A673 (cell line): ENCODE data around the gene ARHGAP8. TPM values are rescaled to one million over a fixed set of nuclear protein-coding genes. Genes with fewer than 3 reads are reported as not detected.
"Not testable (repeated sequence)": the region's sequence is repeated elsewhere in the genome, so short reads cannot be mapped to it uniquely, and the experiment has no call there.

ENCODE experiments used
- BruUV-seq: library from RNA; stranded (reverse); fragments of 400-500 nt; replicated peaks from 2 replicates; lab custom pipeline; 2021; lab: Mats Ljungman, UMichigan
- CTCF ChIA-PET: fragments of 300-600 bp; sonication (Branson Sonifier 250); formaldehyde crosslinking; loops from one replicate; lab custom pipeline; 2022; ENCODE audit warnings: antibody characterized with exemption; lab: Charles Lee
- POLR2A ChIA-PET: fragments of 300-600 bp; sonication (Branson Sonifier 250); formaldehyde crosslinking; loops from one replicate; lab custom pipeline; 2022; ENCODE audit warnings: antibody characterized with exemption; ENCODE audit not compliant: low non-redundant PET; lab: Charles Lee
- DNase-seq: peaks from one replicate; pipeline ENCODE4 v3.0.0-alpha.2; 2015; ENCODE audit warnings: low spot score
- H3K27ac ChIP-seq: fragments of 200-600 bp; sonication (generic); 2 replicates; pipeline ENCODE4 v1.5.1; 2016; ENCODE audit warnings: mixed run types, low read depth, mild to moderate bottlenecking, mixed read lengths, antibody characterized with exemption, low read length; ENCODE audit not compliant: poor library complexity, severe bottlenecking
- H3K27me3 ChIP-seq: fragments of 200-600 bp; sonication (generic); replicated peaks from 2 replicates; pipeline ENCODE4 v1.6.1; 2017; ENCODE audit warnings: mixed run types, low read depth, mild to moderate bottlenecking, mixed read lengths, antibody characterized with exemption, low read length; ENCODE audit not compliant: insufficient read depth, poor library complexity
- H3K36me3 ChIP-seq: fragments of 200-600 bp; sonication (generic); 2 replicates; pipeline ENCODE4 v1.6.1; 2016; ENCODE audit warnings: mixed run types, mild to moderate bottlenecking, mixed read lengths, antibody characterized with exemption, low read length; ENCODE audit not compliant: insufficient read depth, poor library complexity, severe bottlenecking
- H3K4me1 ChIP-seq: fragments of 200-600 bp; sonication (generic); 2 replicates; pipeline ENCODE4 v1.6.1; 2017; ENCODE audit warnings: mixed run types, mild to moderate bottlenecking, mixed read lengths, antibody characterized with exemption, low read length; ENCODE audit not compliant: insufficient read depth, poor library complexity, severe bottlenecking
- H3K4me3 ChIP-seq: fragments of 200-600 bp; sonication (generic); 2 replicates; pipeline ENCODE4 v1.5.1; 2016; ENCODE audit warnings: low read depth, mixed run types, mild to moderate bottlenecking, mixed read lengths, low read length; ENCODE audit not compliant: poor library complexity, severe bottlenecking
- H3K9me3 ChIP-seq: fragments of 200-600 bp; sonication (generic); 2 replicates; pipeline ENCODE4 v1.6.1; 2016; ENCODE audit warnings: mixed run types, low read depth, mild to moderate bottlenecking, mixed read lengths, antibody characterized with exemption, low read length; ENCODE audit not compliant: poor library complexity, severe bottlenecking
- EZH2 ChIP-seq: fragments of 200-600 bp; sonication (generic); IDR thresholded peaks from 2 replicates; pipeline ENCODE4 v1.6.1; 2017; ENCODE audit warnings: borderline replicate concordance, low read depth, mild to moderate bottlenecking, mixed read lengths, antibody characterized with exemption, low read length; ENCODE audit not compliant: poor library complexity, severe bottlenecking
- intact Hi-C: fragments of 100-400 bp; cut with micrococcal nuclease; formaldehyde crosslinking; loops from one replicate; pipeline ENCODE4 v1.10.0; 2022; ENCODE audit not compliant: unreplicated experiment
- total RNA-seq: library from RNA; stranded (reverse); gene quantifications from 2 replicates; pipeline ENCODE4 v1.2.3, GENCODE V29; 2021
- TF ChIP-seq, protein P1 (sequence below): fragments of 300-800, 200-600 bp; sonication (generic); conservative IDR thresholded peaks from 2 replicates; pipeline ENCODE4 v1.5.1; 2017; ENCODE audit warnings: low read depth, mild to moderate bottlenecking, antibody characterized with exemption, low read length, moderate library complexity, mixed read lengths

ARHGAP8 gene
- total RNA-seq, 1 experiment from 2014 or later, result not detected

DNA sequence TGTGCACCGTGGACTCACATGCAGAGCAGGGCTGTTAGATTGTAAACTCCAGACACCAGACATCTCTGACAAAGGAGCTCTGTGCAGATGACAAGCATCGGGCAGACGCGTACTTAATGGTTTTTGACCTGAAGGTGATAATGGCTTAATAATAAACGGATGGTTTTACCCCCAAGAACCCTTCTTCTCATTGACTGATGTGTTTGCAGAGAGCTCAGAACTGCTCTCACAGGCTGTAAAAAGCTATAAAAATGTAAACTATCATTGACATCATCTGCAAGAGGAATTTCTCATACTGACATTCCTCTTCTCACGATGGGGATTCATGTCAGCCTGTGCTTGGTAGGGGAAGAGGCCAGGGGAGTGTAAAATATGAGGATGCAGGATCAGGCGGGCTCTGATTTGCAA, 8.6 kb upstream of the ARHGAP8 start:
- BruUV-seq, result no TSS peak
- intact Hi-C loops, result no loop called here
- ChIA-PET POLR2A (no interaction called here), CTCF (interaction anchor here (0.6 kb wide), 1 partner anchor 99 kb away, joined by 3 read pairs; no protein-coding TSS in a partner anchor)
- Histone ChIP-seq H3K27ac (no peak overlapping the region), H3K4me3 (no peak overlapping the region), H3K36me3 (no peaks in the 10 kb centered on the region), H3K9me3 (no peaks in the 10 kb centered on the region), H3K27me3 (peaks cover 16% of the 10 kb centered on the region), H3K4me1 (no peaks in the 10 kb centered on the region)
- TF ChIP-seq, protein P1, sequence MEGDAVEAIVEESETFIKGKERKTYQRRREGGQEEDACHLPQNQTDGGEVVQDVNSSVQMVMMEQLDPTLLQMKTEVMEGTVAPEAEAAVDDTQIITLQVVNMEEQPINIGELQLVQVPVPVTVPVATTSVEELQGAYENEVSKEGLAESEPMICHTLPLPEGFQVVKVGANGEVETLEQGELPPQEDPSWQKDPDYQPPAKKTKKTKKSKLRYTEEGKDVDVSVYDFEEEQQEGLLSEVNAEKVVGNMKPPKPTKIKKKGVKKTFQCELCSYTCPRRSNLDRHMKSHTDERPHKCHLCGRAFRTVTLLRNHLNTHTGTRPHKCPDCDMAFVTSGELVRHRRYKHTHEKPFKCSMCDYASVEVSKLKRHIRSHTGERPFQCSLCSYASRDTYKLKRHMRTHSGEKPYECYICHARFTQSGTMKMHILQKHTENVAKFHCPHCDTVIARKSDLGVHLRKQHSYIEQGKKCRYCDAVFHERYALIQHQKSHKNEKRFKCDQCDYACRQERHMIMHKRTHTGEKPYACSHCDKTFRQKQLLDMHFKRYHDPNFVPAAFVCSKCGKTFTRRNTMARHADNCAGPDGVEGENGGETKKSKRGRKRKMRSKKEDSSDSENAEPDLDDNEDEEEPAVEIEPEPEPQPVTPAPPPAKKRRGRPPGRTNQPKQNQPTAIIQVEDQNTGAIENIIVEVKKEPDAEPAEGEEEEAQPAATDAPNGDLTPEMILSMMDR, result no peak
- TF ChIP-seq EZH2, result no peak
- no peak for DNase-seq

DNA sequence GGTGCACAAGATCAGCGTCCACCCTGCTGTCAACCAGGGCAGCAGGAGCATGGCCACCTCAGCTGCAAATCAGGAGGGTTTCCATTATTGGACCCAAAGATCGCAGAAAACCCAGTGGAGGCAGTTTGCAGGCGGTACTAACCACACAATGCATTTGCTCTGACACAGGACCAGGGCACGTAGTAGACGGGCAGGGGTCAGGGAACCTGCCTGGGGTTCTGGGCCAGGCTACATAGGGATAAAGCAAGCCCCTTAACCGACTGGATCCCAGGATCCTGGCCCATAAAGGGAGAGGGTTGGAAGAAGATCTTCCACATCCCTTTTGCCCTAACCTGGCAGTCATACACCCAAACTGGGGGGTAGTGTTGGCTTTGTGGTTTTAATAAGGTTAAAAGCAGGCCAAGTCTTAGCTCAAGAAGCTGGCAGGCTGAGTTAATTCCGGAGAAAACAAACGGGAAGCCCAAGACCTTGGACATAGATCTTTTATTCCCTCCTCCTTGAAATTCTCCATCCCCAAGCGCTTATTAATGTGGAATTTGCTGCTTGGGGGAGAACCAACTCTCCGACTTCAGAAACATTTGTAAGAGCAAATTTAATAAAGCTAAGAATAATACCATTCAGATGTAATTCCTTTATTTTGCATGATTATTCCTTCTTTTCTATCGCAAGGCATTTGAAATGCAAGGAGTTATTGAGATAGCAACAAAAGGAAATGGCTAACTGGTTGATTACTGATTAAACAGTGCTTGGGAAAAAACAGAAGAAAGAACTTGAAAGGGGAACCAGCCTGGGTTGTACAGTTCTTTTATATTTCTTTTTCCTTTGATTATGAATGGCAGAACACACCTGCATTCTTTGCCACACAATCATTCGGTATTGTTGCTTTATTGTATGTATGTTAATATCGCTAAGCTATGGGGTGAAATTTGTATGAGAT, 6.3 kb upstream of the ARHGAP8 start:
- ChIA-PET CTCF (no interaction called here), POLR2A (interaction anchor here (0.5 kb wide), 1 partner anchor 28 kb away, joined by 6 read pairs; no protein-coding TSS in a partner anchor)
- Histone ChIP-seq H3K27me3 (peaks cover 9% of the 10 kb centered on the region), H3K36me3 (no peaks in the 10 kb centered on the region), H3K4me3 (no peak overlapping the region), H3K27ac (no peak overlapping the region), H3K4me1 (no peaks in the 10 kb centered on the region), H3K9me3 (no peaks in the 10 kb centered on the region)
- intact Hi-C loops, result no loop called here
- DNase-seq, result no peak
- TF ChIP-seq, protein P1, result no peak
- no peak for TF ChIP-seq EZH2
- no TSS peak for BruUV-seq

DNA sequence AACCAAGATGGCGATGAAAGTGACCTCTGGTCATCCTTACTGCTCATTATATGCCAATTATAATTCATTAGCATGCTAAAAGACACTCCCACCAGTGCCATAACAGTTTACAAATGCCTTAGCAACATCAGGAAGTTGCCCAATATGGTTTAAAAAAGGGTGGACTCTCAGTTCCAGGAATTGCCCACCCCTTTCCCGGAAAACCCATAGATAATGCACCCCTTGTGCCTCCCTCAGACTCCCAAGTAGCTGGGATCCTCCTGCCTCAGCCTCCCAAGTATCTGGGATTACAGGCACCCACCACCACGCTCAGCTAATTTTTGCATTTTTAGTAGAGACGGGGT, 4.6 kb upstream of the ARHGAP8 start:
- POLR2A ChIA-PET, intact Hi-C loops, CTCF ChIA-PET, H3K27ac ChIP-seq, H3K4me1 ChIP-seq, H3K9me3 ChIP-seq, H3K36me3 ChIP-seq, DNase-seq, H3K27me3 ChIP-seq, H3K4me3 ChIP-seq, BruUV-seq: not testable (repeated sequence)
